WI38 (cell line): Measurements from ENCODE around the gene EXOG.
A peak's percentile ranks its signal among the peaks of the same experiment; 100 is the strongest.

Experiments
- H3K4me3 ChIP-seq: 2 replicates; pipeline ENCODE4 v1.5.1; 2011; ENCODE audit warnings: low read depth, mild to moderate bottlenecking, control low read depth, low read length
- CTCF ChIP-seq: IDR thresholded peaks from 2 replicates; pipeline ENCODE4 v1.5.1; 2012; ENCODE audit warnings: low read depth, mild to moderate bottlenecking, control low read depth, low read length

Gene EXOG

GRCh38 chr3:38493031-38493430, 3.1 kb upstream of the EXOG start:
- H3K4me3 ChIP-seq: no peak overlapping the region
- no peak for TF ChIP-seq CTCF

DNA sequence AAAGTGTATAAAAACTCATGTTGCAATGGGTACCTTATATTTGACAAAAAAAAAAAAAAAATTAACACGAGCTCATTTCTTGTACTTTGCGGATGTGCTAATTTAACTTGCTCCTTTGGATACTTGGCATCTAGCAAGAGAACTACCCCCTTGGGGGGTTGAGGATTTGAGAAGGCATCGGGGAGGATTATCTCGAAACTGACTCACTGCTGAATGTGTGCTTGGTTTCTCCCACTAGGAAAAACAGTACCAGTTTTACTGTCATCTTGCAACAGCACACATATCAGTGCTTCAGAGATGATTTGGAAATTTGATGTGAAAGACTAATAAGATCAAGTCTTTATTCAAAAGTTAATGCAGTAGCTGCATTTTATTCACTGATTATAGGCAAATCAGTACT, 891 bp downstream of the EXOG start:
- peak overlapping the region; percentile 85 for H3K4me3 ChIP-seq
- TF ChIP-seq CTCF: no peak

- H3K4me3 ChIP-seq: no peak overlapping the region
- TF ChIP-seq CTCF: no peak
These were observed 4.7 kb downstream of the EXOG start for GRCh38 chr3:38500688-38501417.

DNA sequence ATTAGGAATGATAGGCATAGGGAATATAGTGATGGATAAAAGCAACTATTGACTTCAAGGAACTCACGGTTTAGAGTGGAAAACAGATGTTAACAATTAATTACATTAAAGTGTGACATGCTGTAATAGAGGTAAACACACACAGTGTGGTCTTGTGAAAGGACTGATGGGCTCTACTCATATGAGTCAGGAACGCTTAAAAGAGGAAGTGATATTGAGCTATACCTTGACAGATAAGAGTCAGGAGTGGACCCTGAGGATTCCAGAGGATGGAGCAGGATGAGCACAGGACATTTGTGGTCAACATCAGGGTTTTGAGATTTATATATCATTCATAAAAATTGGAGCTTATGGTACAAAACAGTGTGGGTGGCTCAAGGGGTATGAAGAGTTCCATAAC, 11.0 kb downstream of the EXOG start:
- no peak for TF ChIP-seq CTCF
- H3K4me3 ChIP-seq: no peak overlapping the region

- no peak overlapping the region for H3K4me3 ChIP-seq
- no peak for TF ChIP-seq CTCF
These were observed 13.6 kb downstream of the EXOG start for GRCh38 chr3:38509732-38510131.

- TF ChIP-seq CTCF: no peak
- H3K4me3 ChIP-seq: no peak overlapping the region
These were observed 14.5 kb downstream of the EXOG start for GRCh38 chr3:38510631-38511030.

- TF ChIP-seq CTCF: no peak
- H3K4me3 ChIP-seq: no peak overlapping the region
These were observed 15.4 kb downstream of the EXOG start for GRCh38 chr3:38511546-38511945.
